DMS79 (cell line): Measurements from ENCODE around the gene WNT5B.
"Not testable (repeated sequence)": the region's sequence is repeated elsewhere in the genome, so short reads cannot be mapped to it uniquely, and the experiment has no call there.

ENCODE experiments used
- DNase-seq: peaks from one replicate; lab custom pipeline; 2025; lab: John Stamatoyannopoulos, UW

WNT5B gene

DNA sequence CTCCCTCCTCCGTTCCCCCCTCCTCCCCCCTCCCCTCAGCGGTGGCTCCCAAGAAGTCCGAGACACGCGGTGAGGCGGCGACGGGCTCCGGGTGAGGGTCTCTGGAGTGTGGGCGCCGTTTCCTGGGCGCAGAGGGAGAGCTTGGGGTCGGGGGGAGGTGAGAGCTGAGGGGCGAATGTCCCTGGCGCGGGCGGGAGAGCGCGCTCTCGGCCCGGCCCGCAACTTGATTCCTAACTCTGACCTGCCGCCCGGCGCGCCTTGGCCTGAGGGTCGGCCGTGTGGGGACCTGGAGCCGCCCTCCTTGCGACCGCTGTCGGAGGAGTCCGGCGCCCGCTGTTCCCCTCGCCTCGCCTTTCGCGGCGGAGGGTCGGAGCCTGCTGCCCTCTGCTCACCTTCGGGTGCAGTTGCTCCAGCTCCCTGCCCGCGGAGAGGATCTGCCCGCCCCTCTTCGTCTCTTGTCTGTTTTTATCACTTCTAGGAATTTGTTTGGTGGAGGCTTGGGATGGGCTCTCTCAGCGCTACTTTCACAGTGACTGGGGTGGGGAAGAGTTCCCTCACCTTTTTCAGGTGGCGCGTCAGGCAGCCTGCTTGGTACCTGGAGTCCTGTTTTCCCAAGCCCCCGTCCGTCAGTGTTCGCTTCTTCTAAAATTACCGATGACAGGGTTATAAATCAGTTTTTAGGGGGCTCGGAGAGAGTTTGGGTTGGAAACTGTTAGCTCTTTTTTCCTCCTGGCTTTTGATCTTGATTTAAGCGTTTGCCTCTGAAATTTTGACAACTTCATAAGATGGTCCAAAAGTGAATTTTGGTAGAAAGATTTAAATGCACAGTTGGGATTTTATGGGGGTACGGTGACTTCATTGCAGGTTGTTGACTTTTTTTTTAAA lies 62.3 kb downstream of the WNT5B start:
- DNase-seq, result no peak

DNA sequence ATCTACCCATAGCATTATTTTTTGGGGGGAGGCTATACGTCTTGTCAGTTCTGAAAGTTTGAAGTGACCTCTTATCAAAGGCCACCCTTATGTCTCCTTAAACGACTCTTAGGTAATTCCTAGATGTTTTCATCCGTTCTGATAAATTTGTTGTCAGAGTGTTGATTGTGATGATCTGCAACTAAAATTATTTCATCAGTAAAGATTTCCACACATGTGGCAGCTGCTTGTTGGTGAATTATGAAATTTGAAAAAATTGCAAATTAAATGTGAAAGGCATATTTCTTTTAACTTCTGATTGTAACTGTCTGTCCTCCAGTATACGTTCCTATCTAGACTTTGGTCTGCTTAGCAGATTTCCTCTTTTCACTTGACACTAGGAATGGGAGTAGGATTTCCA lies 63.2 kb downstream of the WNT5B start:
- DNase-seq, result no peak

DNA sequence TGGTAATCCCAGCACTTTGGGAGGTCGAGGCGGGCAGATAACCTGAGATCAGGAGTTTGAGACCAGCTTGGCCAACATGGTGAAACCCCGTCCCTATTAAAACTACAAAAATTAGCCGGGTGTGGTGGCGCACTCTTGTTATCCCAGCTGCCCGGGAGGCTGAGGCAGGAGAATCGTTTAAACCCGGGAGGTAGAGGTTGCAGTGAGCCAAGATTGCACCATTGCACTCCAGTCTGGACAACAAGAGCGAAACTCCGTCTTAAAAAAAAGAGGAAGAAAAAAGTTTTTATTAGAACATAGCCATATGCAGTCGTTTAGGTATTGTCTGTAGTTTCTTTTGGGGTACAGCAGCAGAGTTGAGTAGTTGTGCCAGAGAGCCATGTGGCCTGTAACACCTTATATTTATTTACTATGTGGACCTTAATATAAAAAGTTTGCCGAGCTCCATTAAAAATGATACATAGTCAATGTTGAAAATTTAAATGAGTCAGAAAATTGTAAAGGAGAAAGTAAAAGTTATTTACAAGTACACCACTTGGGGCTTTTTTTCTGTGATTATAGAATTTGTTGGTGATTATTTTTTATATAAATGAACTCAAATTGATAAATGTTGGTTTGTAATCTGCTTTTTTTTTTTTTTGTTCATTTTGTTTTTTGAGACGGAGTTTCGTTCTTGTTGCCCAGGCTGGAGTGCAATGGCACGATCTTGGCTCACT lies 64.0 kb downstream of the WNT5B start:
- DNase-seq, result no peak

DNA sequence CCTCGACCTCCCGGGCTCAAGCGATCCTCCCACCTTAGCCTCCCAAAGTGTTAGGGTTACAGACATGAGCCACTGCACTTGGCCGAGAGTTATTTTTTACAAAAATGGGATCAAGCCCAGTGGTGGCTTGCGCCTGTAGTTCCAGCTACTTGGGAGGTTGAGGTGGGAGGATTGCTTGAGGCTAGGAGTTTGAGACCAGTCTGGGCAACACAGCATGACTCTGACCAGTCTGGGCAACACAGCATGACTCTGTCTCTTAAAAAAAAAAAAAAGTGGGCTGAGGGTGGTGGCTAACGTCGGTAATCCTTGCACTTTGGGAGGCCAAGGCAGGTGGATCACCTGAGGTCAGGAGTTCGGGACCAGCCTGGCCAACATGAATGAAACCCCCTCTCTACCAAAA lies 66.1 kb downstream of the WNT5B start:
- not testable (repeated sequence) for DNase-seq

DNA sequence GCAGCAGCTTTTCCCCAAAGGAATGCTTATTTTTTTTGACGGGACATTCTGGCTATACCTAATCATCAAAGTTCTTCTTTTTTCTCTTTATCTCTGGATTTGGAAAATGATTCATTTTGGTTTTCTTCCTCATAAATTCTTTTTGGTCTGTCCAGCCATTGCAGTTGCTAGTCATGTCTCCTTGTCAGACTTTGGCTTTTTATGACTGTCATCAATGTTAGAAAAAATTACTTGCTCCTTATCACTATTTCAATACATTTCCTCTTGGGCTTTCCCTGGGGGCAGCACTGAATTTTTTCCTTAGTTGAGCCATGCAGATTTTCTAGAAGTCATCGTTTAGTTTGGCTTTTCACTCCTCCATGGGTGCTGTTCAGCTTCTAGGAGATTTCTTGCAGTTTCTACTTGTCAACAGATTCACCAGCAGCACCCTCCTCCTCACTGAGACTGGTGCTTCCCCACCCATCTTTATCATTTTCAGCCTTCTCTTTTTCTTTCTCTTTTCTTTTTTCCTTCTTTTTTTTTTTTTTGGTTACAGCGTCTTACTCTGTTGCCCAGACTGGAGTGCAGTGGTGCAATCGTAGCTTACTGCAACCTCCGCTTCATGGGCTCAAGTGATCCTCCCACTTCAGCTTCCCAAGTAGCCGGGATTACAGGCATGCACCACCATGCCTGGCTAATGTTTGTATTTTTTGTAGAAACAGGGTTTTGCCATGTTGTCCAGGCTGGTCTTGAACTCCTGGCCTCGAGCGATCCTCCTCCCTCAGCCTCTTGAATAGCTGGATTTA lies 67.0 kb downstream of the WNT5B start:
- no peak for DNase-seq

DNA sequence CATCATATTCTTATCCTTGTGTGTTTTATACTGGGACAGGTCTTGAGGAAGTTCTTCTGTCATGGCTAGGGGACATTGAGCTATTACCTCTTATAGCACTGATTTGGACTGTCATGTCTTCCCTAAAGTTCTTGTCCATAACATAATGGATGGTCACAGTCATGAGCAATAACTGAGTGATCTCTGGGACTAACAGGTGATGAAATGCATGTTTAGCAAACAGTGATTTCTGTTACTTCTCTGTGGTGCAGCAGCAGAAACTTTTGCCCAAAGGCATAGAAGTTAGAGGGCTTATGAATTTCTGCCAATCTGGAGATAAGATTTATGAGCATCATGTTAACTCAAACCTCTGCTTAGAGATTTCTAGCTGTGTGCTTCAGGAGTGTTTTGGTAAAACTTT lies 67.8 kb downstream of the WNT5B start:
- no peak for DNase-seq
